ENCODE data around the gene ACSL3. TPM values are rescaled to one million over a fixed set of nuclear protein-coding genes. Genes with fewer than 3 reads are reported as not detected.
"Not testable (repeated sequence)": the region's sequence is repeated elsewhere in the genome, so short reads cannot be mapped to it uniquely, and the experiment has no call there.

ACSL3 gene
- total and polyA plus RNA-seq, 2 experiments from 2014 or later: 48.6 to 61.5 TPM

DNA sequence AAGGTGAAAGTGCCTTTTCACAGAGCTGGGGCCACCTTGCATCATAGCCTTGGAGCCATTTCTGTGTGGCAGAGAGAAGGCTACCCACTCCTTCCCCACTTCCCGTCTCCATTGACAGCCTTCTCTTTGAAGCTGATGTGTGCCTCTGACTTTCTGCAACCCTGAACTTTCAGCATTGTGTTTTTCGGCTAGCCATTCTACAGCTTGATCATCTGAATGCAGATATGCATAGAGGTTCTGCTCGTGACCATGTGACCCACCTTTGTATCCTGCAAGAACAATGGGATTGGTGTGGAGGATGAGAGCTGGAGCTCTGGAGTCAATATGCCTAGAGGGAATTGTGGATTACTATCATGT, 122.1 kb downstream of the ACSL3 start:
- Histone ChIP-seq H3K9ac (no peak overlapping the region), H3K4me1 (ENCODE audit: insufficient read depth) (peaks cover 9% of the 10 kb centered on the region), H3K79me2 (ENCODE audit: insufficient read depth) (no peaks in the 10 kb centered on the region), H3K27me3 (replicated peaks; ENCODE audit: insufficient read depth) (no peaks in the 10 kb centered on the region), H2AFZ (no peak overlapping the region), H3K9me3 (ENCODE audit: low read depth) (peaks cover 3% of the 10 kb centered on the region), H3K27ac (no peak overlapping the region), H3F3A (ENCODE audit: insufficient read depth) (no peaks in the 10 kb centered on the region), H4K20me1 (ENCODE audit: insufficient read depth) (no peaks in the 10 kb centered on the region), H3K9me2 (ENCODE audit: insufficient read depth) (no peaks in the 10 kb centered on the region), H3K4me2 (ENCODE audit: unreplicated experiment) (no peak overlapping the region), H3K36me3 (ENCODE audit: low read depth) (no peaks in the 10 kb centered on the region), H3K4me3 (no peak overlapping the region)
- 96 to 98% methylated on average over 3 of the region's 3 CpGs for WGBS, 2 experiments (ENCODE audit: low coverage in 1 of 2, low lambda C conversion rate in 2 of 2, missing lambda C conversion rate in 2 of 2)
- DNase-seq: no peak
- TF ChIP-seq EZH2phosphoT487 (IDR thresholded peaks at IDR 0.05; ENCODE audit: insufficient read depth, low read depth): no peak
- TF ChIP-seq EZH2 (IDR thresholded peaks at IDR 0.05; ENCODE audit: insufficient read depth, poor library complexity, severe bottlenecking): no peak
- in situ Hi-C loops (cut with MboI): loop anchor here (10.0 to 25.0 kb wide), 2 partner anchors 122 to 254 kb away; no protein-coding TSS in a partner anchor

DNA sequence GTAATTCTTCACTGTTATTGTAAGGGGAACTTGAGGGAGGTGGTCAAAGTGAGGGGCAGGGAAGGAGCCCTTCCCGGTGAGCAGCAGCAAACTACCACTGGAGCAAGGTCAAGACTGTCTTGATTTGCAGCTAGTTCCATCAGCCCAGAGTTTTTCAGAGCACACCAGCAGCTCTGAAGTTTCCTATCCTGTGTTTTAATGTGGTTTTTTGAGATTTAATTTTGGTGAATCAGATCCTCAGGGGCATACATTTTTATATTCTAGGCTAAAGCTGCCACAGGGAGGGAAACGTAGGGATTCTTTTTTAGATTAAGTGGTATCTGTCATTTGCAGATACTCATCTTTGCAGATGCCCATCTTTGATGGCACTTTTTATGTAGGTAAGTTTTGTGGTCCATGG, 124.1 kb downstream of the ACSL3 start:
- no peaks in the 10 kb centered on the region for H3K9me2 ChIP-seq (ENCODE audit: insufficient read depth)
- H2AFZ ChIP-seq: no peak overlapping the region
- no peaks in the 10 kb centered on the region for H3K36me3 ChIP-seq (ENCODE audit: low read depth)
- H3K4me2 ChIP-seq (ENCODE audit: unreplicated experiment): no peak overlapping the region
- peaks cover 3% of the 10 kb centered on the region for H3K9me3 ChIP-seq (ENCODE audit: low read depth)
- 66 to 81% methylated on average over 2 of the region's 2 CpGs for WGBS, 2 experiments (ENCODE audit: low coverage in 1 of 2, low lambda C conversion rate in 2 of 2, missing lambda C conversion rate in 2 of 2)
- no peaks in the 10 kb centered on the region for H3K79me2 ChIP-seq (ENCODE audit: insufficient read depth)
- no peaks in the 10 kb centered on the region for H3K27me3 ChIP-seq (replicated peaks; ENCODE audit: insufficient read depth)
- no peak for TF ChIP-seq EZH2phosphoT487 (IDR thresholded peaks at IDR 0.05; ENCODE audit: insufficient read depth, low read depth)
- no peak for TF ChIP-seq EZH2 (IDR thresholded peaks at IDR 0.05; ENCODE audit: insufficient read depth, poor library complexity, severe bottlenecking)
- no peak for DNase-seq
- H4K20me1 ChIP-seq (ENCODE audit: insufficient read depth): no peaks in the 10 kb centered on the region
- H3K9ac ChIP-seq: no peak overlapping the region
- H3K27ac ChIP-seq: no peak overlapping the region
- H3K4me3 ChIP-seq: no peak overlapping the region
- in situ Hi-C loops (cut with MboI): loop anchor here (10.0 to 25.0 kb wide), 2 partner anchors 120 to 252 kb away; no protein-coding TSS in a partner anchor
- H3K4me1 ChIP-seq (ENCODE audit: insufficient read depth): peaks cover 9% of the 10 kb centered on the region
- H3F3A ChIP-seq (ENCODE audit: insufficient read depth): no peaks in the 10 kb centered on the region

DNA sequence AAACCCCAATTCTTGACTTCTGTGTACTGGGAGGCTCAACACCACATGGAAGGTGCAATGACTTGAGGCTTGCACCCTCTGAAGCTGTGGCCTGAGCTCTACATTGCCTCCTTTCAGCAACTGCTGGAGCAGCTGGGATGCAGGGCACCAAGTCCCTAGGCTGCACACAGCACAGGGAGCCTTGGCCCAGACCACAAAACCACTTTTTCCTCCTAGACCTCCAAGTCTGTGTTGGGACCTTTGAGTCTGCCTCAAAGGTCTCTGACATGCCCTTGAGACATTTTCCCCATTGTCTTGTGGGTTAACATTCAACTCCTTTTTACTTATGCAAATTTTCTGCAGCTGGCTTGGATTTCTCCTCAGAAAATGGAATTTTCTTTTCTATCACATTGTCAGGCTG, 128.6 kb downstream of the ACSL3 start:
- no peak for DNase-seq
- TF ChIP-seq EZH2 (IDR thresholded peaks at IDR 0.05; ENCODE audit: insufficient read depth, poor library complexity, severe bottlenecking): no peak
- TF ChIP-seq EZH2phosphoT487 (IDR thresholded peaks at IDR 0.05; ENCODE audit: insufficient read depth, low read depth): no peak

DNA sequence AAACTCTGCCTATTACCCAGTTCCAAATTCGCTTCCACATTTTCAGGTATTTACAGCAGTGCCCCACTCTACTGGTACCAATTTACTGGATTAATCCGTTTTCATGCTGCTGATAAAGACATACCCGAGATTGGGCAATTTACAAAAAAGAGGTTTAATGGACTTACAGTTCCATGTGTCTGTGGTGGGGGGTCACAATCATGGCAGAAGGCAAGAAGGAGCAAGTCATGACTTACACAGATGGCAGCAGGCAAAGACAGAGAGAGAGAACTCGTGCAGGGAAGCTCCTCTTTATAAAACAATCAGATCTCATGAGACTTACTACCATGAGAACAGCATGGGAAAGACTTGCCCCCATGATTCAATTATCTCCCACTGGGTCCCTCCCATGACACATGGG, 129.4 kb downstream of the ACSL3 start:
- H3K36me3 ChIP-seq (ENCODE audit: low read depth); H2AFZ ChIP-seq; H3K9ac ChIP-seq; H3K9me3 ChIP-seq (ENCODE audit: low read depth); DNase-seq; H3K27ac ChIP-seq; H3K9me2 ChIP-seq (ENCODE audit: insufficient read depth); H3K4me3 ChIP-seq; H3K27me3 ChIP-seq (replicated peaks; ENCODE audit: insufficient read depth); H4K20me1 ChIP-seq (ENCODE audit: insufficient read depth); H3K4me2 ChIP-seq (ENCODE audit: unreplicated experiment); H3K79me2 ChIP-seq (ENCODE audit: insufficient read depth): not testable (repeated sequence)
- peaks cover 19% of the 10 kb centered on the region for H3F3A ChIP-seq (ENCODE audit: insufficient read depth)
- in situ Hi-C loops (cut with MboI): loop anchor here (25.0 kb wide), 1 partner anchor 247 kb away; no protein-coding TSS in a partner anchor
- peaks cover 19% of the 10 kb centered on the region for H3K4me1 ChIP-seq (ENCODE audit: insufficient read depth)
- WGBS, 2 experiments (ENCODE audit: low coverage in 1 of 2, low lambda C conversion rate in 2 of 2, missing lambda C conversion rate in 2 of 2): 67 to 69% methylated on average over 4 of the region's 4 CpGs

More for the DNA sequence above, 128.6 kb downstream of the ACSL3 start:
- peaks cover 11% of the 10 kb centered on the region for H3K4me1 ChIP-seq (ENCODE audit: insufficient read depth)
- no peak overlapping the region for H3K9ac ChIP-seq
- no peaks in the 10 kb centered on the region for H3K79me2 ChIP-seq (ENCODE audit: insufficient read depth)
- peaks cover 11% of the 10 kb centered on the region; the same call in 1 of the 2 replicates for H3F3A ChIP-seq (ENCODE audit: insufficient read depth)
- no peak overlapping the region for H3K27ac ChIP-seq
- H3K4me3 ChIP-seq: no peak overlapping the region
- no peaks in the 10 kb centered on the region for H3K27me3 ChIP-seq (replicated peaks; ENCODE audit: insufficient read depth)
- H3K9me3 ChIP-seq (ENCODE audit: low read depth): peaks cover 3% of the 10 kb centered on the region
- no peak overlapping the region for H2AFZ ChIP-seq
- no peaks in the 10 kb centered on the region for H3K36me3 ChIP-seq (ENCODE audit: low read depth)
- no peaks in the 10 kb centered on the region for H3K9me2 ChIP-seq (ENCODE audit: insufficient read depth)
- no peak overlapping the region for H3K4me2 ChIP-seq (ENCODE audit: unreplicated experiment)
- in situ Hi-C loops (cut with MboI): loop anchor here (10.0 to 25.0 kb wide), 2 partner anchors 115 to 248 kb away; no protein-coding TSS in a partner anchor
- H4K20me1 ChIP-seq (ENCODE audit: insufficient read depth): no peaks in the 10 kb centered on the region

DNA sequence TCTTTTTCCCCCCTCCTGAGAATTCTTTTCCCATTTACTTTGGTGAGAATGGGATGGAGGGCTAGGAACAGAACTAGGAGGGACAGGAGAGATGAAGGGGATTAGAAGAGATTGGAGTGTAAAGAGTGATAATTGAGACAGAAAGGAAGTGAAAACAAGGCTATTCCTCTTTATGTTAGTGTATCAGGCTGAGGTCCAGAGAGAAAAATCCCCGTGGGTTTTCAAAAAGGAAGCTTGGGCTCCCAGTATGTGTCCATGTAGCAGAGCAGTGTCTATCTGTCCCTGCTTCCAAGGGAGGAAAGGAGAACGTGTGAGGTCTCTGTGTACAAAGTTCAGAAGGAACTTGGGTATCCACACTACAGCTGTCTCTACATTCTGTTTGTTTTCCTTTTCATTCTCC, 131.3 kb downstream of the ACSL3 start:
- H3K36me3 ChIP-seq (ENCODE audit: low read depth): no peaks in the 10 kb centered on the region
- no peak overlapping the region for H3K9ac ChIP-seq
- 82 to 92% methylated on average over 2 of the region's 2 CpGs for WGBS, 2 experiments (ENCODE audit: low coverage in 1 of 2, low lambda C conversion rate in 2 of 2, missing lambda C conversion rate in 2 of 2)
- DNase-seq: no peak
- in situ Hi-C loops (cut with MboI): loop anchor here (25.0 kb wide), 1 partner anchor 245 kb away; no protein-coding TSS in a partner anchor
- peaks cover under 1% of the 10 kb centered on the region for H3K9me3 ChIP-seq (ENCODE audit: low read depth)
- TF ChIP-seq EZH2phosphoT487 (IDR thresholded peaks at IDR 0.05; ENCODE audit: insufficient read depth, low read depth) (no peak), EZH2 (IDR thresholded peaks at IDR 0.05; ENCODE audit: insufficient read depth, poor library complexity, severe bottlenecking) (no peak)
- no peaks in the 10 kb centered on the region for H4K20me1 ChIP-seq (ENCODE audit: insufficient read depth)
- no peaks in the 10 kb centered on the region for H3K27me3 ChIP-seq (replicated peaks; ENCODE audit: insufficient read depth)
- H3F3A ChIP-seq (ENCODE audit: insufficient read depth): peaks cover 23% of the 10 kb centered on the region
- peaks cover 22% of the 10 kb centered on the region for H3K4me1 ChIP-seq (ENCODE audit: insufficient read depth)
- no peaks in the 10 kb centered on the region for H3K79me2 ChIP-seq (ENCODE audit: insufficient read depth)
- H3K4me3 ChIP-seq: no peak overlapping the region
- no peak overlapping the region for H3K4me2 ChIP-seq (ENCODE audit: unreplicated experiment)
- H3K27ac ChIP-seq: no peak overlapping the region
- no peak overlapping the region; the same call in 1 of the 2 replicates for H2AFZ ChIP-seq
- H3K9me2 ChIP-seq (ENCODE audit: insufficient read depth): no peaks in the 10 kb centered on the region

Other genes starting within 250 kb of the ACSL3 start
- 16.8 and 17.7 TPM in 2 replicates for gene FARSB, start 204.9 kb upstream of the ACSL3 start, total RNA-seq (2014; rRNA removed; shearing (Covaris generic))
- gene FARSB, start 204.9 kb upstream of the ACSL3 start, polyA plus RNA-seq (2016; fragmentation: Nextera tagmentation; extraction: Ambion mirVana): 40.3 and 42.5 TPM in 2 replicates
- not detected in 2 replicates for gene MOGAT1, start 189.4 kb upstream of the ACSL3 start, total RNA-seq (2014; rRNA removed; shearing (Covaris generic))
- not detected in 2 replicates for gene MOGAT1, start 189.4 kb upstream of the ACSL3 start, polyA plus RNA-seq (2016; fragmentation: Nextera tagmentation; extraction: Ambion mirVana)
- 3.8 and 5.9 TPM in 2 replicates for gene KCNE4, start 191.2 kb downstream of the ACSL3 start, total RNA-seq (2014; rRNA removed; shearing (Covaris generic))
- gene KCNE4, start 191.2 kb downstream of the ACSL3 start, polyA plus RNA-seq (2016; fragmentation: Nextera tagmentation; extraction: Ambion mirVana): 3.1 and 3.3 TPM in 2 replicates

All from GM23248 (cell line).